GM18508 (cell line): ENCODE results near the gene RFFL.

ENCODE experiments used
- ATAC-seq: cut with Tn5 transposase; IDR thresholded peaks from one replicate; pipeline ENCODE4 v1.9.1; 2021; ENCODE audit warnings: moderate number of reproducible peaks; ENCODE audit not compliant: insufficient read depth, unreplicated experiment

The RFFL gene

DNA sequence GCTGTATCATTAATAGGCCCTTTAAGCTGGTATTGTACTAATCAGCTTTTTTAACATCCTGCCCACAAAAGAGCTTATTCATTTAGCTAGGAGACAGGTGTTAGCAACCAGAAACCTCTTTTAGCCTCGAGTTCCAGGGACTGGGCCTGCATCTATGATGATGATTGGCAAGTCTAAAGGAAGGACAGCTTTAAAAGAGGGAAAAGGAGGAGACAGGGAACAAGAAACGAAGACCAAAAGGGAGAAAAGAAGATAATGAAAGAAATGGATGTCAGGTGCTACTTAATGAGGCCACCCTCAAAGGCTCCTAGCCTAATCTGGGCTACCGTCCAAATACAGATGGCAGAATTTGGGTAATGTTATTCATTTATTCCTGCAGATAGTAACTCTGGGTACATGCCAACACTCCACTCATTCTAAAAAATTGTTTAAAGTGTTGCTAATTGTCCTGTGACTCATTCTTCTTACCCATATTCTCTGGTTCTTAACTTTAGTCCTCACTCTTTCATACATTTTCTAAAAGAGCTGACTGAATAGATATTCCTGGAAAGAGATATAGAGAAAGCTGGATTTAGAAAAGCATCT lies 18.7 kb upstream of the RFFL start:
- ATAC-seq = no peak

DNA sequence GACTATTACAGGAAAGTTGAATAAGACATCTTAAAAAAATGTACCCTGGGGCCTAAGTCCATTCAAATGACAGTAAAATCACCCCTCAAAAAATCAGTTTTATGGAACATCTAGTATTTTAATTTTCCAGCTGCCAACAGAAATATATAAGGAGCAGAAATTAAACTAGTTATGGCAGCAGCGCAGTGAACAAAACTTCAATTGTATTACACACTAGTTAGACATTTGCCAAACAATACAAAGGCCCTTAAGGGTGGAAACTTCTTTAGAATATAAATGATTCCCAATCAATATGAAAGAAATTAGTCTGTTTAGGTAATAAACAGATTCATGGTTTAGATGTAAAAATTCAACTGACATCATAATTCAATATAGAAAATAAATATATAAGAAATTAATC lies 18.1 kb upstream of the RFFL start:
- ATAC-seq = no peak

DNA sequence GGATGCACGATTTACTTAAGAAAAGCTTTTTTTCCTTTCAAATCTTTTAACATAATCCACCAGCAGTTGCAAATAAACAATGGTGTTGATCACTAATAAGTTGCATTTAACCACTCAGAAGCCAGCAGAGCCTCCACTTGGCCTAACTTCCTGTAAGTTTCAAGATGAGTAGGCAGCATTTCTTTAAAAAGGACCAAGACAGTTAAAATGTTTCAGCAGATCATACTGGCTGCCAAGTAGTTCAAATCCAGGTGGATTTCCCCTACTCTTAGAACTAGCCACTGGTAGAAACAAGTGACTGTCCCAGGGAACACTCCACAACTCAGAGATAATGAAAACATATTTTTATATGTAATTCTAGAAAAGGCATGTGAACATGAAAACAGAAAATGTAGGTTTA lies 17.0 kb upstream of the RFFL start:
- no peak for ATAC-seq

DNA sequence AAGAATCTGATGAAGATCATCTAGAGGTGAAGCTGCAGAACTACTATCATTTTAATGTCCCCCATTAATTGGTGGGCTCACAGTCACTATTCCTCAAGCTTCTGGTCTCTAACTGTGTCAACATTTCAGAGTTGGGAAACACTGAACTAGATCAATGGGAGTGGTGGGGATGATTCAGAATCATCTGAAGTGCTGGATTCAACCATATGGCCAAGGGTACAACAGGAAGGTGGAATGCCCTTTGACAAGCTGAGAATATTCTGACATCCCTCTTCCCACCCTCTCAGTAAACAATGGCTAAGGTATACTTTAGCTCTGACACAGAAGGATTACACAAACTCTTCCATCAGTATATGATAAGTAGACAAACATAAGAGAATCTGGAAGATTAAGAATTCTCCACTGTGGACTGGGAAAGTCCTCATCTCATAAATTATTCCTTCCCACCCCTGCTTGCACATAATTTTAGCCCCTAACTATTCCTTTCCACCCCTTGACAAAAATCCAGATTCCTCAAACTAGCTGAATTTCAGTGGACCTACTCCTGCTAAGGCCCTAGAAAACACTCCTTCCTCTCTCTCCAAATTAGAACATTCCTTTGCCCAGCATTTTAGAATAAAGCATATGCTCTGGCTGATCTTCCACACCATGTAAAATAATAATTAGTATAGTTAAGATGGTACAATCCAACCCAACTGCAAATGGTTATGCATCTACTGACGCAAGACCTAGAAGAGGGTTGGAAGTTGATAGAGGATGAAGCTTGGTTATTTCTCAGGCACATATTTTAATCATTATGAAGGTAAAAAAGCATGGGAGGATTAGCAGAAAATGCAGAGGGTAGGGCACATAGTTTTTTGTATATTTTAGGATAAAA lies 16.3 kb upstream of the RFFL start:
- no peak for ATAC-seq

DNA sequence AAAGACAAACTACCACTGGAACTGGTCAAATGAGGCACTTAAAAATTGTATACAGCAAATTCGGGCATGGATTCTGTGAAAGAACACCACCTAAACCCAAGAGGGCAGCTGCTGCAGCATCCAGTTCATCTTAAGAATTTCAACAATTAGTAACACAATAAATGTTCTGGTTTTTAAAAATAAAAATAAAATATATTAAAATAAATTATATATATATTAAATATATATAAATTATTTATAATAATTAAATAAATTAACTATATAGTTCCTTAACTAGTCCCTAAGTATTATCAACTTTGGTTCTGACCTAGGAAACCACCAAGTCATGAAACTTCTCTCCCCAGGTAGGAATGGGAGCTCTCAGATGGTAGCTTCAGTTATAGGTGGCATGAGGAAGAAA lies 13.4 kb upstream of the RFFL start:
- no peak for ATAC-seq

DNA sequence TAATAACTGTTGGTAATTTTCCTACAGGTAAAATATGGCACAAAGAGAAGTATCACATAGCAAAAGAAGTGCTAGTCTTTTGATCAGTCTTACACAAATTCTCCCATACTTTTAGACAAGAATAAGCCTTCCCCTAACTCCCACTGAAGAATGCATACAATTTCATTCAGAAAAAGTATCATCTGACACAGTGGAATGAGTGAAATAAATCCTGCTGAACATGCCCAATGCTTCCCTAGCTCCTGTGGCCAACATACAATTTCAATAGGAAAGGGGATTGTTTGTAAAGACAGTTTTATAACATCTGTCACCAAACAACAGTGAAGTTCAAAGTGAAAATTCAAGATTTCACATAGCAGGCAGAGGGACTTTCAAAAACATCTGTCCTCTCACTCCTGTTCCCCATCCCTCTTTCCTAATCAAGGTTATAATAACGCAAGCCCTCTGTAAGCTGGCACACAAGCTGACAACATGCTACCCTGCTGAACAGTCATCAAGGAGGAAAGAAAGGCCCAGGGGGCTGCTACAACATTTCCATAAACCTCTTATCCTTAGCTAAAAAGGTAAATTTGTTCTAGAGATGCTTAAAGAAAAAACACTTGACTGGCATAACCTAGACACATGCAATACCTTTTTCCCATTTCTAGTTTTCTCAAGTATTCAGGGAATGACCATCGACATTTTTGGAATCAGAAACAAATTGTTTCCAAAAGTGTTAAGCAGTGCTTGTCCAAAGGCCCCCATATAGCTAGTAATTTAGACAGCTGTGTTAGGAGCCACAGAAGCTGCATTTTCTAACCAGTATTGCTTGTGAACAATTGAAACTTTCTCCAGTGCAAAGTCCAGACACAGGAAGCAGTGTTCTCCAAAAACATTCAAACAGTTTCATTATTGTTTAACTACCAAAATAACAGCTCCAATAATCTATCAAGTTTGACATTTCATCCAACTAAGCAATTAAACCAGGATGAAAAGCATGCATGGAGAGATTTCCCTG lies 11.5 kb upstream of the RFFL start:
- no peak for ATAC-seq

DNA sequence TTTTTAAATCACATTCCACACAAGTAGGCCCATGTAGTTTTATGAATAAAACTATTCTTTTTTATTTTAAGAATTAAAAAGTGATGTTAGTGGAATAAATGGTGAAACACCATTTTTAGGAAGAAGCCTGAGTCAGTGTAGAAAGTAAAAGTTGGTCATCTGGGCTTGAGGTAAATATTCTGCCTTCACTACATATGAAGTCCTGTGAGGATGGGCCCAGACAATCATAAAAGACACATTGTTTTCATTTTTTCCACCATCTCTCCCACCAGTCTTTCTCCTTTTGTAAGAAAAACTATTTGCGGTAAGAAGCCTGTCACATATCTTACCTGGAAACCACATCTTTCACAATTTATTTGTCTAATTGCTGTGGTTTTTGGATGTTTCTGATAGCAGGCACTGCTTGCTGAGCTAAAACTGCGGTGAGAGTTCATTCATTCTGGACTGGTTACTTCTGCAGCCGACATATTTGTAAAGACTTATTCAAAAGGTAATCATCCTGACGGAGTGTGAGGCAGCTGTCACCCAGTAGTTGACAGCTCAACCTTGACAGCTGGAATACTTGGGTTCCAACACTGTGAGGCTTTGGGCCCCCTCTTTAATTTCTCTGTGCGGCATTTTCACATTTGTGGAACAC lies 10.6 kb upstream of the RFFL start:
- no peak for ATAC-seq

DNA sequence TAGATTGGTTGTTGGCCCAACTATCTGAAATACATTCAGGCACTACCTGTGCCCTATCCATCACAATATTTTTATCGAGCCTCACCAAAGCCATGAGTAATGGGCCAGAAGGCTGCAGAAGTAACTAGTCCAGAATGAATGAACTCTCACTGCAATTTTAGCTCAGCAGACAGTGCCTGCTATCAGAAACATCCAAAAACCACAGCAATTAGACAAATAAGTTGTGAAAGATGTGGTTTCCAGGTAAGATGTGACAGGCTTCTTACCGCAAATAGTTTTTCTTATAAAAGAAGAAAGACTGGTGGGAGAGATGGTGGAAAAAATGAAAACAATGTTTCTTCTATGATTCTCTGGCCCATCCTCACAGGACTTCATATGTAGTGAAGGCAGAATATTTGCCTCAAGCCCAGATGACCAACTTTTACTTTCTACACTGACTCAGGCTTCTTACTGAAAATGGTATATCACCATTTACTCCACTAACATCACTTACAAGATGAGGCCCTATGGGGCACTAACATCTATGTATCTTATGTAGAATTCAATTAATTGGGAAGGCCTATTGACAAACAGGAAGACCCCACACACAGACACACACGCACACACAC lies 9.8 kb upstream of the RFFL start:
- ATAC-seq = no peak

DNA sequence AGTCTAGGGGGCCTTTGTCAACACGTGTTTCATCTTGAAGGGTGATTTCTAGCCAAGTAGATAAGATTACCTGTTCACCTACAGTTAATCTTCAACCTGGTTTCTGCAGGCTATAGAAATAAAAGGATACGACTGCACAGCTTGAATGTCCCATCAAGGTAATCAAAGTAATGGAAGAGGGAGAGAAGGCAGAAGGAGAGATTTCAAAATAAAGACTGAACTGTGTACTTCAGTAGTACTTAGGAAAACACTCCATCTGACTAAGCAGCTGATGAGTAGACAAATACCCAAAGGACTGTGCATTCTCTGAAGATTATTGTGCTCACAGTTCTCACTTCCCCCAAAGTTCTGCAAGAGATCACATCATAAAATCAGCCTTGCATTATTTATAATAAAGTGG lies 5.8 kb upstream of the RFFL start:
- no peak for ATAC-seq

DNA sequence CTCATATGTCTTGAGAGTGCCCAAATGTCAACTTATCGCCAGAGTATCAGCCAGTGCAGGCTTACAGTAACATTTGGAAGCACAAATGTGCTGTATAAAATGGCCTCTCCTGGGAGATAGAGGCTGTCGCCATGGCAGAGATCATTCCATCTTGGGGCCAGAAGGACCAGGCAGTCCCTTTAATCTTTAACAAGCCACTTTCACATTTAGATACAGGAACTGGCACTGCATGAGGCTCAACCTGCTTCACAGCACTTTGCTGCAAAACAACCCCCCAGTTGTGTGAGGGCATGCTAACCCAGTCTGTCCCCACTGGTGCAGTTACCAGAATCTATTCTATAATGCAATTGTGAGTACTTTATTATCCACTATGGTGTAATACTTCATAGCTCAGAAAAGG lies 4.7 kb upstream of the RFFL start:
- no peak for ATAC-seq

DNA sequence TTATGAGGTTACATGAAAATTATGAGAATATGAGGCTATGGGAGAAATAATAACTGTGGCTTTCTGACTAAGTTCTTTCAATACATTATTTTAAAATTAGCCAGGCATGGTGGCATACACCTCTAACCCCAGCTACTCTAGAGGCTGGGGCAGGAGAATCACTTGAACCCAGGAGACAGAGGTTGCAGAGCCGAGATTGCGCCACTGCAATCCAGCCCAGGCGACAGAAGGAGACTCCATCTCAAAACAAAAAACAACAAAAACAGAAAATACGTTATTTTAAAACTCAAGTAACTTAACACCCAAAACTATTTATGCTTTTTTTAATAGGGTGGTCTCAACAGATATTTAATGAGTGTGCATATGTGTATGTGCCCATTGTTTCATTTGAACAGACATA lies 2.4 kb upstream of the RFFL start:
- ATAC-seq = no peak

DNA sequence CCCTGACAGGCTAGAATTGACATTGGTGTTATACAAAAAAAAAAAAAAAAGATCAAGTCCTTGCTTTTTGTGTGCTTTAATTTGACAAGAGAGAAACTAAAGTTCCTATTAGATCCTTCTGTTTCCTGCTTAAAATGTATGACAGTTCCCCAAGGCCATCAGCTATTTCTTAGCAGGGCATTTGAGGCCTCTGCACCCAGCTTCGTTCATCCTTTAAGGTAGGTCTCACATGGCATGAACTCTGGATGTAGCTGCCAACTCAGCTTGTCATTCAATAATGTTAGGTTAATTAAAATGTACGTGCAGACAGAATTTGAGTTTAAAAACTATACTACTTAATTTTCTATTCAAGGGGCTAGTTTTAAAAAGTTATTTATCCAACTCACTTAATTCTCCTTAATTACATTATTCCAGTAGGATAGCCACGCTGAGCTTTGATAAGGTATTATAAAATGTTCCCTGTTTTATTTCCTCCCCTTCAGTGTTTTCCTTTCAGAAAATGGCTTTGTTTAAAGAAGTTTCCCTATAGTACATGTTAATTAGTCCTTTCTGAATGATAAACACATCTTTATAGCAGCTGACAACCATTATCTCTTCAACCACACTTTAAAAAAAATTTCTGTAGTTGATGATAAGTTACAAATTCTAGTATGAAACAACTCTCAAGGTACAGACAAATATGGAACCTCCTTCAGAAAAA lies 1.2 kb upstream of the RFFL start:
- ATAC-seq = no peak

DNA sequence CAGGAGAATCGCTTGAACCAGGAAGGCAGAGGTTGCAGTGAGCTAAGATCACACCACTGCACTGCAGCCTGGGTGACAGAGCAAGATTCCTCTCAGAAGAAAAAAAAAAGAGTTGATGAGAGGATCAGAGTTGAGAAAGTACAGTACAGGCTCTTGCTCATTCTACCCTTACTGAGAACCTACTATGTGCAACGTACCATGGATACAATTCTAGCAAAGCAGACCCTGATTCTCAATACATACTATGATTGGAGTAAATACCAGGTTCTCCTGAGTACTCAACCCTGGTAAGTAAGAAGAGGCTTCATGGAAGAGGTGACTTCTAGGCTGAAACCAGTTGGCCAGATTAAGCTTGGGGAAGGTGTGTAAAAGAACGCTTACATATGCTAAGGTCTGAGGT lies 1.2 kb downstream of the RFFL start:
- no peak for ATAC-seq

DNA sequence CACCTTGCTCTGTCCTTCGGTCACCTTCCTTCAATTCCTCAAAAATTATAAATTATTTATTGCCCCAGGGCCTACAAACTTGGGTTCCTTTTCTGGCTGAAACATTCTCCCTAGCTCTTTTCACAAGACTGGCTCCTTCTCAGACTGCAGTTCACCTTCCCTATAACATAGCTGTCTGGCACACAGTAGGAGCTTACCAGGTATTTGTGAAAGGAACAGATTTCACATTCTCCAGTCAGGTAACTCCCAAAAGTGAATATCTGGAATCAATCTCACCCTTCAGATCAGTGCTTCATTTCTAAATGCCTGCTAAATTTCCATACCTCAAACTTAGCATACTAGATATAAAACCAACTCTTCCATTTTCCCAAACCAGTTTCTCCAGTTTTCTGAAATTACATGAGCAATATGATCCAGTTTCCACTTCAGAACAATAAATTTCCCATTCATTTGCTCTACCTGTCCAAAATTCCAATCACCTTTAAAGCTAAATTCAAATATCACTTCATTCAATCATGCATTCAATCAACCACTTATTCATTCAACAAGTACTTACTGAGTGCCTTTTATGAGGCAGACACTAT lies 6.1 kb downstream of the RFFL start:
- no peak for ATAC-seq

DNA sequence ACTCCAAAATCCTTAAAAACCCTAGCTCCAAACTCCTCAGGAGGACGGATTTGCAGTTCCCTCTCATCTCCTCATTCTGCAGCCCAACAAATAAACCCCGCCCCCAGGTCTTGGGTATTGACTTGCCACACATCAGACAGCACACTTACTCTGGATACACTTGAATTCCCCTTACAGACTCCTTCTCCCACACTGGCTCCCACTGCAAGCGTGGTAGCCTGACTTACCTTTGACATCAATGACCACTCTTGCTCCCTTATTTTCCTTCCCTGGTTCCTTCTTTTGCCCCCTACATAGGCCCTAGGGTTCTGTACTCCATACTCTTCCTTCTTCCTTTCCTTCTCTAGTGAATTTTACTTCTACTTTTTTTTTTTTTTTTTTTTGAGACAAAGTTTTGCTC lies 7.5 kb downstream of the RFFL start:
- ATAC-seq = no peak

DNA sequence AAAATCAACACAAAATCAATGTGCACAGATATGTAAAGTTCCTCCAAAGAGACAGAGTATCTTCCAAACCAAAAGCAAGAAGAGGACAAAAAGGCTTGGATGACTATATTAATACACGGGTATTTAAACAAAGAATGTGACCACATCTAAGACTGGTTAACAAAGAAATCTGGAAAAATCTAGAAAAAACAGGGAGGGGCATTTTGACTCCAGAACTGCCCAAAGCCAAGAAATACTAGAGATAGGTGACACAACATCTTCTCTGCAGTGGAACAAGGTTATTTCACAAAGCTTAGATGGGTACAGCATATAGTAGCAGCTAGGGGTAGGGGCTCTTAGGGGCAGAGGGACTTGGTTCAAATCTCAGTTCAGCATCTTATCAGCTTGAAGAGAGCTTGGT lies 10.3 kb downstream of the RFFL start:
- ATAC-seq = no peak

DNA sequence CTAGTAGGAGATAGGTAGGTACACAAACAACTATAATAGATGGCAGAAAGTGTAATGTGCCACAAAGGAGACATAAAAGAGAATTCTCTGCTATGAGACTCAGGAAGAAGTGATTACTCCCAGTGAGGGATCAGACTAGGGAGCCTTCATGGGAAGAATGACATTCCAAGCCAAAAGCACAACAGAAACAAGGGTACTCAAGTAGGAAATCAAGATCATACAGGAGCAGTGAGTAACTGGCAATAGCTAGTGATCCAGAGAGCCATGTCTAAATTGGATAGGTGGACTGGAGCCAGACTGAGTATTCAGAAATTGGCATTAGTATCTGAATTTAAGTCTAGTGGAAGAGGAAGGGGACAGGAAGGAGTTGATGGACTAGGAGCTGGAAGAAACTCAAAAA lies 10.7 kb downstream of the RFFL start:
- ATAC-seq = no peak

DNA sequence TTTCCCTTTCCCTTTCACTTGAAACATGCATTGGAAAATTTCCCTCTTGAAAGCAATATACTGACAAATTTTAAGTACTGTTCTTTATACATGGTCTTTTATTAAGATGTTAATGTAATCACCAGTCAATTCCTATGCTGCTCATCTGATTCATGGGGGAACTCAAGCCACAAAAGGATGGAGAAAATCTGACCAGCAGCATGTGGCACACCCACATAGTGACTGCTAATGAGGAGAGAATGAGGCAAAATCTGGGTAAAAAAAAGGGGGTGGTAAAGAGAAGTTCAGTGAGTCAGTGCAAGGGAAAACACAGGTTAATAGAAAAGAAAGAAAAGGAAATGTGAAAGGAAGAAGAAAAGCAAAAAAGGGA lies 11.3 kb downstream of the RFFL start:
- ATAC-seq = no peak

DNA sequence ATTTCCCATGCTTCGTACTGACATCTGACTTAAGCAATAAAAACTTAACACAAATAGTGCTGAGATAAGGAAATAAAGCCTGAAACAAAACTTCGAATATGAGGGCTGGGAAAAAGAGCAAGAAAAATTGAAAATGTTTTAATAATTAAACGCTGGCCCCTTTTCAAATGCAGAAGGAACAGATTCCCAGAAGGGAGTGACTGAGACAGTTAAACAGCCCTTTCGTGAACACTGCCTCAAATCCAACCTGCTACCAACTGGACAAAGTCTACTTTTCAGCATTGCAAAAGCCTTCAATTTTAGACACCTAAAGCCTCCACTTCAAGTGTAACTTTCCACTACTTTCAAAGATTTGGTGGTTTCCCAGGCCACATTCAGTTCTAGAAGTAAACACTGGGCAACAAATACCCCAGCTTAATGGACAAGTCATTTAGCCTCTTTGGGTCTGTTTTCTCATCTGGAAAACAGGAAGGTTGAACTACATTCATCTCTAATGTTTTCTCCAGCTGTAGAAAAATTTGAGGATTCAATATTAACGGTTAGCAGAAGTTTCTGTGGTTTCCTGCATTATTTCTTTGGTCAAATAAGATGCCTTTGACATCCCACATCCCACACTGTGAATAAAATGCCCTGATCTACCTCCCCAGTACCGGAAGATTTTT lies 11.8 kb downstream of the RFFL start:
- ATAC-seq = no peak
